ENCODE data around the gene PPP2R5B. TPM values are rescaled to one million over a fixed set of nuclear protein-coding genes. Genes with fewer than 3 reads are reported as not detected.

Gene PPP2R5B
- total RNA-seq, 2 experiments from 2014 or later, result 3.3 to 4.6 TPM

- H3K36me3 Mint-ChIP-seq (ENCODE audit: low read depth), result peaks cover 12% of the 10 kb centered on the region
- H3K27me3 Mint-ChIP-seq (ENCODE audit: low read depth), result no peaks in the 10 kb centered on the region
- DNase-seq, result no peak
- no peaks in the 10 kb centered on the region for H3K9me3 Mint-ChIP-seq
- CTCF ChIA-PET, result interaction anchor here (1.1 kb wide), 1 partner anchor 52 kb away, joined by 3 read pairs; no protein-coding TSS in a partner anchor
- no peak overlapping the region for H3K4me3 Mint-ChIP-seq
- peak overlapping the region; percentile 36 for H3K27ac Mint-ChIP-seq
- intact Hi-C loops (cut with micrococcal nuclease), result no loop called here
- peaks cover 15% of the 10 kb centered on the region for H3K4me1 Mint-ChIP-seq (ENCODE audit: low read depth)
These were observed 12.8 kb upstream of the PPP2R5B start for GRCh38 chr11:64911689-64912088.

GRCh38 chr11:64913171-64913727 lies 11.2 kb upstream of the PPP2R5B start:
- Mint-ChIP-seq H3K27me3 (ENCODE audit: low read depth) (no peaks in the 10 kb centered on the region), H3K4me3 (no peak overlapping the region), H3K4me1 (ENCODE audit: low read depth) (peaks cover 25% of the 10 kb centered on the region), H3K36me3 (ENCODE audit: low read depth) (peaks cover 8% of the 10 kb centered on the region), H3K27ac (no peak overlapping the region), H3K9me3 (no peaks in the 10 kb centered on the region)
- CTCF ChIA-PET, result no interaction called here
- DNase-seq, result no peak
- intact Hi-C loops (cut with micrococcal nuclease), result no loop called here

- no peaks in the 10 kb centered on the region for H3K27me3 Mint-ChIP-seq (ENCODE audit: low read depth)
- H3K27ac Mint-ChIP-seq, result no peak overlapping the region
- H3K4me3 Mint-ChIP-seq, result no peak overlapping the region
- no peak for DNase-seq
- peaks cover 25% of the 10 kb centered on the region for H3K4me1 Mint-ChIP-seq (ENCODE audit: low read depth)
- H3K9me3 Mint-ChIP-seq, result no peaks in the 10 kb centered on the region
- H3K36me3 Mint-ChIP-seq (ENCODE audit: low read depth), result peaks cover 8% of the 10 kb centered on the region
- intact Hi-C loops (cut with micrococcal nuclease), result no loop called here
- CTCF ChIA-PET, result interaction anchor here (1.4 kb wide), 1 partner anchor 66 kb away, joined by 4 read pairs; no protein-coding TSS in a partner anchor
These were observed 10.4 kb upstream of the PPP2R5B start for GRCh38 chr11:64914123-64914522.

- CTCF ChIA-PET, result interaction anchor here (1.4 kb wide), 1 partner anchor 67 kb away, joined by 4 read pairs; no protein-coding TSS in a partner anchor
- H3K27me3 Mint-ChIP-seq (ENCODE audit: low read depth), result no peaks in the 10 kb centered on the region
- intact Hi-C loops (cut with micrococcal nuclease), result loop anchor here (5.0 kb wide), 1 partner anchor 167 kb away; the partner anchor contains the start of genes CDCA5 and ZFPL1
- peak overlapping the region; percentile 87 for H3K4me3 Mint-ChIP-seq
- peaks cover 8% of the 10 kb centered on the region for H3K36me3 Mint-ChIP-seq (ENCODE audit: low read depth)
- no peak overlapping the region for H3K27ac Mint-ChIP-seq
- DNase-seq, result no peak
- peaks cover 25% of the 10 kb centered on the region for H3K4me1 Mint-ChIP-seq (ENCODE audit: low read depth)
- H3K9me3 Mint-ChIP-seq, result no peaks in the 10 kb centered on the region
These were observed 9.1 kb upstream of the PPP2R5B start for GRCh38 chr11:64915376-64915887.

GRCh38 chr11:64916040-64916774 lies 8.3 kb upstream of the PPP2R5B start:
- intact Hi-C loops (cut with micrococcal nuclease), result loop anchor here (2.0 to 5.0 kb wide), 5 partner anchors 37 to 201 kb away; partner anchors contain the start of genes CDCA5, EHD1, SF1 and ZFPL1
- H3K4me1 Mint-ChIP-seq (ENCODE audit: low read depth), result peaks cover 25% of the 10 kb centered on the region
- H3K4me3 Mint-ChIP-seq, result peak overlapping the region; percentile 87
- H3K27ac Mint-ChIP-seq, result peak overlapping the region; percentile 63
- peak; percentile 33 for DNase-seq
- H3K27me3 Mint-ChIP-seq (ENCODE audit: low read depth), result no peaks in the 10 kb centered on the region
- CTCF ChIA-PET, result no interaction called here
- no peaks in the 10 kb centered on the region for H3K9me3 Mint-ChIP-seq
- peaks cover 5% of the 10 kb centered on the region for H3K36me3 Mint-ChIP-seq (ENCODE audit: low read depth)

- peaks cover 25% of the 10 kb centered on the region for H3K4me1 Mint-ChIP-seq (ENCODE audit: low read depth)
- H3K27ac Mint-ChIP-seq, result peak within 1 kb of the TSS; percentile 81
- CTCF ChIA-PET, result interaction anchor here (0.6 to 1.0 kb wide), 4 partner anchors 14 to 70 kb away, joined by 3 to 4 read pairs (median 4); no protein-coding TSS in a partner anchor
- peaks cover 1% of the 10 kb centered on the region for H3K36me3 Mint-ChIP-seq (ENCODE audit: low read depth)
- H3K9me3 Mint-ChIP-seq, result no peaks in the 10 kb centered on the region
- peak within 1 kb of the TSS; percentile 87 for H3K4me3 Mint-ChIP-seq
- intact Hi-C loops (cut with micrococcal nuclease), result loop anchor here (1.0 to 5.0 kb wide), 9 partner anchors 8 to 200 kb away; partner anchors contain the start of genes ARL2, CDCA5, EHD1 and SF1
- H3K27me3 Mint-ChIP-seq (ENCODE audit: low read depth), result no peaks in the 10 kb centered on the region
- DNase-seq, result peak; percentile 99
These were observed 7.5 kb upstream of the PPP2R5B start, which contains the start of gene ATG2A for GRCh38 chr11:64916775-64917662. TSS of gene ATG2A (minus strand) at chr11:64917209. CDS start at chr11:64917135, 74 bp downstream.

GRCh38 chr11:64917663-64917995 lies 6.9 kb upstream of the PPP2R5B start:
- Mint-ChIP-seq H3K36me3 (ENCODE audit: low read depth) (peaks cover under 1% of the 10 kb centered on the region), H3K4me3 (peak overlapping the region; percentile 87), H3K27ac (peak overlapping the region; percentile 81), H3K27me3 (ENCODE audit: low read depth) (no peaks in the 10 kb centered on the region), H3K9me3 (no peaks in the 10 kb centered on the region), H3K4me1 (ENCODE audit: low read depth) (peaks cover 25% of the 10 kb centered on the region)
- no peak for DNase-seq
- intact Hi-C loops (cut with micrococcal nuclease), result loop anchor here (1.0 to 5.0 kb wide), 9 partner anchors 8 to 199 kb away; partner anchors contain the start of genes ARL2, CDCA5, EHD1 and SF1
- CTCF ChIA-PET, result interaction anchor here (0.6 to 1.0 kb wide), 3 partner anchors 13 to 70 kb away, joined by 3 to 4 read pairs (median 3); no protein-coding TSS in a partner anchor

GRCh38 chr11:64918017-64918416 lies 6.5 kb upstream of the PPP2R5B start:
- Mint-ChIP-seq H3K4me1 (ENCODE audit: low read depth) (peaks cover 25% of the 10 kb centered on the region), H3K27me3 (ENCODE audit: low read depth) (no peaks in the 10 kb centered on the region), H3K4me3 (peak overlapping the region; percentile 87), H3K27ac (peak overlapping the region; percentile 81), H3K36me3 (ENCODE audit: low read depth) (no peaks in the 10 kb centered on the region), H3K9me3 (no peaks in the 10 kb centered on the region)
- CTCF ChIA-PET, result interaction anchor here (0.6 to 1.0 kb wide), 4 partner anchors 13 to 71 kb away, joined by 3 to 4 read pairs (median 3); no protein-coding TSS in a partner anchor
- intact Hi-C loops (cut with micrococcal nuclease), result loop anchor here (1.0 to 5.0 kb wide), 2 partner anchors 90 to 164 kb away; partner anchors contain the start of genes CDCA5 and ZFPL1
- DNase-seq, result peak; percentile 36

- H3K36me3 Mint-ChIP-seq (ENCODE audit: low read depth), result no peaks in the 10 kb centered on the region
- H3K4me1 Mint-ChIP-seq (ENCODE audit: low read depth), result peaks cover 33% of the 10 kb centered on the region
- no peaks in the 10 kb centered on the region for H3K9me3 Mint-ChIP-seq
- CTCF ChIA-PET, result no interaction called here
- no peak for DNase-seq
- H3K27ac Mint-ChIP-seq, result no peak overlapping the region
- intact Hi-C loops (cut with micrococcal nuclease), result loop anchor here (5.0 kb wide), 1 partner anchor 163 kb away; the partner anchor contains the start of genes CDCA5 and ZFPL1
- H3K4me3 Mint-ChIP-seq, result no peak overlapping the region
- no peaks in the 10 kb centered on the region for H3K27me3 Mint-ChIP-seq (ENCODE audit: low read depth)
These were observed 4.9 kb upstream of the PPP2R5B start for GRCh38 chr11:64919627-64920026.

GRCh38 chr11:64920124-64920523 lies 4.4 kb upstream of the PPP2R5B start:
- H3K27me3 Mint-ChIP-seq (ENCODE audit: low read depth), result no peaks in the 10 kb centered on the region
- H3K4me1 Mint-ChIP-seq (ENCODE audit: low read depth), result peaks cover 35% of the 10 kb centered on the region
- CTCF ChIA-PET, result no interaction called here
- DNase-seq, result no peak
- H3K4me3 Mint-ChIP-seq, result no peak overlapping the region
- intact Hi-C loops (cut with micrococcal nuclease), result no loop called here
- H3K27ac Mint-ChIP-seq, result no peak overlapping the region
- H3K9me3 Mint-ChIP-seq, result no peaks in the 10 kb centered on the region
- H3K36me3 Mint-ChIP-seq (ENCODE audit: low read depth), result no peaks in the 10 kb centered on the region

- no peak overlapping the region for H3K27ac Mint-ChIP-seq
- CTCF ChIA-PET, result no interaction called here
These were observed 3.1 kb upstream of the PPP2R5B start for GRCh38 chr11:64921384-64921783.

More at GRCh38 chr11:64921384-64921783, 3.1 kb upstream of the PPP2R5B start:
- DNase-seq, result no peak
- intact Hi-C loops (cut with micrococcal nuclease), result no loop called here
- Mint-ChIP-seq H3K36me3 (ENCODE audit: low read depth) (no peaks in the 10 kb centered on the region), H3K4me3 (no peak overlapping the region), H3K27me3 (ENCODE audit: low read depth) (no peaks in the 10 kb centered on the region), H3K9me3 (no peaks in the 10 kb centered on the region), H3K4me1 (ENCODE audit: low read depth) (peaks cover 31% of the 10 kb centered on the region)

Data from activated naive CD4-positive, alpha-beta T cell treated with anti-CD3 and anti-CD28 coated beads for 36 hours (primary cell).